SU-DHL-6 (cell line): Measurements from ENCODE around the gene IGSF21.

ENCODE experiments used
- H2AFZ ChIP-seq: fragments of 200-600 bp; sonication (generic); 2 replicates; pipeline ENCODE4 v1.6.1; 2014; ENCODE audit warnings: low read depth, mild to moderate bottlenecking, moderate library complexity, mixed read lengths, antibody characterized with exemption, low read length; ENCODE audit not compliant: severe bottlenecking
- H3F3A ChIP-seq: fragments of 200-600 bp; shearing (Covaris generic); 2 replicates; pipeline ENCODE4 v1.6.0; 2016; ENCODE audit warnings: antibody characterized with exemption, mild to moderate bottlenecking; ENCODE audit not compliant: insufficient read depth
- H3K27ac ChIP-seq: fragments of 200-600 bp; sonication (generic); 2 replicates; pipeline ENCODE4 v1.5.1; 2016; ENCODE audit warnings: low read depth, mild to moderate bottlenecking, low read length, moderate library complexity, mixed read lengths
- H3K27me3 ChIP-seq: fragments of 200-600 bp; sonication (generic), shearing (Covaris generic); 2 replicates; pipeline ENCODE4 v1.6.0; 2014; ENCODE audit warnings: mild to moderate bottlenecking, low read length
- H3K36me3 ChIP-seq: fragments of 200-600 bp; sonication (generic); 2 replicates; pipeline ENCODE4 v1.6.1; 2014; ENCODE audit warnings: mild to moderate bottlenecking, low read length, mixed read lengths
- H3K4me2 ChIP-seq: fragments of 300-600, 200-600 bp; shearing (Covaris generic), sonication (generic); 2 replicates; pipeline ENCODE4 v1.6.0; 2014; ENCODE audit warnings: low read length, low read depth, mild to moderate bottlenecking; ENCODE audit not compliant: poor library complexity, severe bottlenecking
- H3K4me3 ChIP-seq: fragments of 200-600 bp; sonication (generic); 2 replicates; pipeline ENCODE4 v1.5.1; 2014; ENCODE audit warnings: antibody characterized with exemption, low read length, mild to moderate bottlenecking, mixed read lengths; ENCODE audit not compliant: insufficient read depth, poor library complexity, severe bottlenecking
- H3K79me2 ChIP-seq: fragments of 200-600 bp; sonication (generic); 2 replicates; pipeline ENCODE4 v1.6.1; 2014; ENCODE audit warnings: mild to moderate bottlenecking, low read length, moderate library complexity; ENCODE audit not compliant: insufficient read depth
- H3K9ac ChIP-seq: fragments of 200-600 bp; sonication (generic); 2 replicates; pipeline ENCODE4 v1.7.0; 2014; ENCODE audit warnings: mild to moderate bottlenecking, low read length
- H3K9me2 ChIP-seq: fragments of 200-600 bp; sonication (generic); replicated peaks from 2 replicates; pipeline ENCODE4 v1.6.1; 2014; ENCODE audit warnings: low read length; ENCODE audit not compliant: insufficient read depth
- H3K9me3 ChIP-seq: fragments of 200-600 bp; sonication (generic); 2 replicates; pipeline ENCODE4 v1.6.1; 2014; ENCODE audit warnings: low read length, mixed read lengths; ENCODE audit not compliant: insufficient read depth
- H4K20me1 ChIP-seq: fragments of 200-600 bp; sonication (generic); 2 replicates; pipeline ENCODE4 v1.6.1; 2014; ENCODE audit warnings: low read depth, mild to moderate bottlenecking, antibody characterized with exemption, low read length, moderate library complexity, mixed read lengths
- CTCF ChIP-seq: fragments of 200-600 bp; sonication (generic); IDR thresholded peaks from one replicate; pipeline ENCODE4 v1.5.1; 2017; ENCODE audit warnings: antibody characterized with exemption, mild to moderate bottlenecking, low read length, moderate library complexity; ENCODE audit not compliant: insufficient read depth, poor library complexity, severe bottlenecking
- EZH2phosphoT487 ChIP-seq: fragments of 200-600 bp; sonication (generic), shearing (Covaris generic); conservative IDR thresholded peaks from 2 replicates; pipeline ENCODE4 v1.6.1; 2018; ENCODE audit warnings: mild to moderate bottlenecking, antibody characterized with exemption, low read length, moderate library complexity, mixed read lengths

The IGSF21 gene

GRCh38 chr1:18314399-18314798 is 206.8 kb downstream of the IGSF21 start:
- Histone ChIP-seq H3K79me2 (no peaks in the 10 kb centered on the region), H4K20me1 (no peaks in the 10 kb centered on the region), H3K4me2 (no peak overlapping the region), H3K27me3 (no peaks in the 10 kb centered on the region), H3F3A (no peaks in the 10 kb centered on the region), H3K27ac (no peak overlapping the region), H3K4me3 (no peak overlapping the region), H2AFZ (no peak overlapping the region), H3K36me3 (no peaks in the 10 kb centered on the region), H3K9me3 (no peaks in the 10 kb centered on the region), H3K9ac (no peak overlapping the region), H3K9me2 (no peaks in the 10 kb centered on the region)
- TF ChIP-seq EZH2phosphoT487 (no peak), CTCF (no peak)

DNA sequence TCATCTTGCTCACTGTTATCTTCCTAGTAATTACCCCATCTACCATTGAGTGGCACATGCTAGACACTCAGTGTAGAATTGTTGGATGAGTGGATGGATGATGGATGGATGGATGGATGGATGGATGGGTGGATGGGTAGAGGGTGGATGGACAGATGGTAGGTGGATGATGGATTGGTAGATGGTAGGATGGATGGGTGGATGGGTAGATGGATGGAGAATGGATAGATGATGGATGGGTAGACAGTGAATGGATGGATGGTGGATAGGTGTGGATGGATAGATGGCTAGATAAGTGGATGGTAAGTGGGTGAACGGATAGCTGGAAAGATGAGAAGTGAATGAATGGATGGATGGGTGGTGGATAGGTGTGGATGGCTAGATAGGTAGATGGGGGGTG is 207.9 kb downstream of the IGSF21 start:
- H3K4me2 ChIP-seq, result no peak overlapping the region
- no peaks in the 10 kb centered on the region for H3K9me2 ChIP-seq
- no peaks in the 10 kb centered on the region for H3K79me2 ChIP-seq
- H3K36me3 ChIP-seq, result no peaks in the 10 kb centered on the region
- H3K27ac ChIP-seq, result no peak overlapping the region
- H3F3A ChIP-seq, result no peaks in the 10 kb centered on the region
- TF ChIP-seq CTCF (no peak), EZH2phosphoT487 (no peak)
- no peak overlapping the region for H3K4me3 ChIP-seq
- no peaks in the 10 kb centered on the region for H3K9me3 ChIP-seq
- no peaks in the 10 kb centered on the region for H3K27me3 ChIP-seq
- no peak overlapping the region for H2AFZ ChIP-seq
- no peaks in the 10 kb centered on the region for H4K20me1 ChIP-seq
- no peak overlapping the region for H3K9ac ChIP-seq

GRCh38 chr1:18316764-18317163 is 209.2 kb downstream of the IGSF21 start:
- Histone ChIP-seq H3K79me2 (no peaks in the 10 kb centered on the region), H4K20me1 (no peaks in the 10 kb centered on the region), H3K4me3 (no peak overlapping the region), H3K9me2 (no peaks in the 10 kb centered on the region), H3K27me3 (no peaks in the 10 kb centered on the region), H2AFZ (no peak overlapping the region), H3K9ac (no peak overlapping the region), H3F3A (no peaks in the 10 kb centered on the region), H3K27ac (no peak overlapping the region), H3K36me3 (no peaks in the 10 kb centered on the region), H3K4me2 (no peak overlapping the region), H3K9me3 (no peaks in the 10 kb centered on the region)
- TF ChIP-seq EZH2phosphoT487 (no peak), CTCF (no peak)
